H9 (cell line): ENCODE data around the gene PHKG2. TPM values are rescaled to one million over a fixed set of nuclear protein-coding genes. Genes with fewer than 3 reads are reported as not detected.
A peak's percentile ranks its signal among the peaks of the same experiment; 100 is the strongest.

Experiments used
- DNase-seq: peaks from one replicate; pipeline ENCODE4 v3.0.0-alpha.2; 2017
- H2AFZ ChIP-seq: one replicate; pipeline ENCODE4 v1.6.1; 2013; ENCODE audit warnings: mild to moderate bottlenecking, low read length, control low read depth, moderate library complexity
- H2AK5ac ChIP-seq: 2 replicates; pipeline ENCODE4 v1.6.1; 2013; ENCODE audit warnings: low read length, control low read depth, mixed read lengths; ENCODE audit not compliant: insufficient read length
- H2BK120ac ChIP-seq: one replicate; pipeline ENCODE4 v1.6.1; 2013; ENCODE audit warnings: low read depth, mild to moderate bottlenecking, low read length, control low read depth, inconsistent platforms; ENCODE audit not compliant: poor library complexity, severe bottlenecking
- H2BK12ac ChIP-seq: 2 replicates; pipeline ENCODE4 v1.6.1; 2013; ENCODE audit warnings: low read length, control low read depth, mixed read lengths, low read depth; ENCODE audit not compliant: insufficient read length
- H2BK15ac ChIP-seq: 2 replicates; pipeline ENCODE4 v1.6.1; 2013; ENCODE audit warnings: low read depth, low read length, control low read depth
- H2BK20ac ChIP-seq: one replicate; pipeline ENCODE4 v1.6.1; 2013; ENCODE audit warnings: low read depth, mild to moderate bottlenecking, low read length, control low read depth, inconsistent platforms; ENCODE audit not compliant: poor library complexity, severe bottlenecking
- H2BK5ac ChIP-seq: 2 replicates; pipeline ENCODE4 v1.6.1; 2013; ENCODE audit warnings: low read length, control low read depth, mixed read lengths; ENCODE audit not compliant: insufficient read length
- H3K14ac ChIP-seq: 2 replicates; pipeline ENCODE4 v1.6.1; 2013; ENCODE audit warnings: low read length, control low read depth; ENCODE audit not compliant: insufficient read depth
- H3K18ac ChIP-seq: 2 replicates; pipeline ENCODE4 v1.6.1; 2013; ENCODE audit warnings: low read depth, mild to moderate bottlenecking, mixed read lengths, low read length, control low read depth; ENCODE audit not compliant: insufficient read length
- H3K23ac ChIP-seq: 2 replicates; pipeline ENCODE4 v1.6.1; 2013; ENCODE audit warnings: low read length, control low read depth, mixed read lengths, low read depth; ENCODE audit not compliant: insufficient read length
- H3K23me2 ChIP-seq: 2 replicates; pipeline ENCODE4 v1.6.1; 2013; ENCODE audit warnings: low read depth, mild to moderate bottlenecking, mixed read lengths, low read length, control low read depth; ENCODE audit not compliant: insufficient read length, poor library complexity, severe bottlenecking
- H3K27ac ChIP-seq: 2 replicates; pipeline ENCODE4 v1.5.1; 2013; ENCODE audit warnings: low read length, control low read depth, mixed read lengths, low read depth; ENCODE audit not compliant: insufficient read length
- H3K27me3 ChIP-seq: 2 replicates; pipeline ENCODE4 v1.6.1; 2013; ENCODE audit warnings: low read length, control low read depth, inconsistent platforms; ENCODE audit not compliant: insufficient read depth
- H3K4ac ChIP-seq: 2 replicates; pipeline ENCODE4 v1.6.1; 2013; ENCODE audit warnings: low read depth, mild to moderate bottlenecking, control low read depth, inconsistent platforms, low read length, moderate library complexity
- H3K4me1 ChIP-seq: 2 replicates; pipeline ENCODE4 v1.6.1; 2013; ENCODE audit warnings: low read length, control low read depth, inconsistent platforms; ENCODE audit not compliant: insufficient read depth
- H3K4me2 ChIP-seq: 2 replicates; pipeline ENCODE4 v1.6.1; 2013; ENCODE audit warnings: low read length, control low read depth, mixed read lengths; ENCODE audit not compliant: insufficient read length, insufficient read depth
- H3K56ac ChIP-seq: 2 replicates; pipeline ENCODE4 v1.6.1; 2013; ENCODE audit warnings: low read depth, mild to moderate bottlenecking, mixed read lengths, low read length, control low read depth; ENCODE audit not compliant: insufficient read length
- H3K79me1 ChIP-seq: 2 replicates; pipeline ENCODE4 v1.6.1; 2013; ENCODE audit warnings: low read depth, mild to moderate bottlenecking, moderate library complexity, low read length, control low read depth, inconsistent platforms; ENCODE audit not compliant: insufficient read depth, poor library complexity, severe bottlenecking
- H3K79me2 ChIP-seq: 2 replicates; pipeline ENCODE4 v1.6.1; 2013; ENCODE audit warnings: low read length, control low read depth, inconsistent platforms; ENCODE audit not compliant: insufficient read depth
- H3K9ac ChIP-seq: 2 replicates; pipeline ENCODE4 v1.6.1; 2013; ENCODE audit warnings: low read length, control low read depth, mixed read lengths; ENCODE audit not compliant: insufficient read length; ENCODE audit errors: extremely low read depth
- H3K9me3 ChIP-seq: one replicate; pipeline ENCODE4 v1.6.1; 2013; ENCODE audit warnings: low read depth, low read length, inconsistent platforms; ENCODE audit not compliant: control insufficient read depth
- H3T11ph ChIP-seq: one replicate; pipeline ENCODE4 v1.6.1; 2013; ENCODE audit warnings: mild to moderate bottlenecking, low read length, control low read depth, inconsistent platforms
- H4K20me1 ChIP-seq: one replicate; pipeline ENCODE4 v1.6.1; 2013; ENCODE audit not compliant: control insufficient read depth, insufficient read length, insufficient read depth
- H4K5ac ChIP-seq: 2 replicates; pipeline ENCODE4 v1.6.1; 2013; ENCODE audit warnings: low read depth, mild to moderate bottlenecking, mixed read lengths, low read length, control low read depth; ENCODE audit not compliant: insufficient read length
- H4K8ac ChIP-seq: replicated peaks from 2 replicates; pipeline ENCODE4 v1.6.1; 2013; ENCODE audit warnings: low read length, control low read depth, mixed read lengths, low read depth; ENCODE audit not compliant: insufficient read length
- H4K91ac ChIP-seq: 2 replicates; pipeline ENCODE4 v1.6.1; 2013; ENCODE audit warnings: low read depth, mild to moderate bottlenecking, moderate library complexity, mixed read lengths, low read length, control low read depth; ENCODE audit not compliant: insufficient read length
- H3K27ac Mint-ChIP-seq, 3 experiments: 2 replicates in 2 of 3; 3 replicates in 1 of 3; pipeline ENCODE4 v1.8.0; 2020 to 2021; ENCODE audit warnings: mixed read lengths in 3 of 3, mild to moderate bottlenecking in 1 of 3, moderate library complexity in 1 of 3
- H3K27me3 Mint-ChIP-seq: 2 replicates; pipeline ENCODE4 v1.8.0; 2021; ENCODE audit warnings: low read depth, mild to moderate bottlenecking, moderate library complexity, mixed read lengths
- H3K36me3 Mint-ChIP-seq, 3 experiments: 2 replicates in 2 of 3; 3 replicates in 1 of 3; pipeline ENCODE4 v1.8.0; 2020 to 2021; ENCODE audit warnings: low read depth in 3 of 3, mixed read lengths in 3 of 3; ENCODE audit not compliant: insufficient read depth in 1 of 3
- H3K4me1 Mint-ChIP-seq, 2 experiments: 2 replicates each; pipeline ENCODE4 v1.8.0; 2020; ENCODE audit warnings: mixed read lengths in 2 of 2
- H3K4me3 Mint-ChIP-seq, 2 experiments: 2 replicates in 1 of 2; 3 replicates in 1 of 2; pipeline ENCODE4 v1.8.0; 2020 to 2021; ENCODE audit warnings: mild to moderate bottlenecking in 2 of 2, mixed read lengths in 2 of 2, moderate library complexity in 1 of 2
- H3K9me3 Mint-ChIP-seq, 2 experiments: 2 replicates in 1 of 2; 3 replicates in 1 of 2; pipeline ENCODE4 v1.8.0; 2020; ENCODE audit warnings: mild to moderate bottlenecking in 2 of 2, mixed read lengths in 2 of 2, moderate library complexity in 1 of 2
- CTCF ChIP-seq: fragments of 200-600 bp; sonication (generic); conservative IDR thresholded peaks from 3 replicates; pipeline ENCODE4 v1.8.0; 2021; ENCODE audit warnings: antibody characterized with exemption, mild to moderate bottlenecking
- WGBS: extraction: QIAGEN DNeasy Blood & Tissue Kit; methylation state at CpG from one replicate; pipeline ENCODE4 v1.1.7; 2013; ENCODE audit warnings: missing lambda C conversion rate, low lambda C conversion rate, mixed read lengths; ENCODE audit not compliant: insufficient read length; ENCODE audit errors: extremely low coverage; 5-methylcytosine and 5-hydroxymethylcytosine counted together
- total RNA-seq: library from RNA; stranded (reverse); gene quantifications from 2 replicates; pipeline ENCODE4 v1.2.1, GENCODE V29; 2021

Gene PHKG2
- total RNA-seq, 1 experiment from 2014 or later, result 46.6 TPM

- Histone ChIP-seq H2BK20ac (no peak overlapping the region), H2BK5ac (no peak overlapping the region), H3K27ac (no peak overlapping the region), H3T11ph (no peak overlapping the region), H2AK5ac (no peak overlapping the region), H4K91ac (no peak overlapping the region), H3K9ac (no peak overlapping the region), H3K56ac (no peak overlapping the region), H3K23ac (no peak overlapping the region), H2BK12ac (no peak overlapping the region), H3K9me3 (no peaks in the 10 kb centered on the region), H3K14ac (no peak overlapping the region), H3K79me2 (peaks cover 4% of the 10 kb centered on the region; the same call in 1 of the 2 replicates), H2BK15ac (no peak overlapping the region), H2AFZ (no peak overlapping the region), H3K79me1 (peaks cover 2% of the 10 kb centered on the region), H2BK120ac (no peak overlapping the region), H3K27me3 (no peaks in the 10 kb centered on the region), H3K4me2 (no peak overlapping the region), H3K18ac (no peak overlapping the region), H3K4ac (no peak overlapping the region), H4K20me1 (no peaks in the 10 kb centered on the region), H3K23me2 (peaks cover 5% of the 10 kb centered on the region), H3K4me1 (no peaks in the 10 kb centered on the region), H4K8ac (no peak overlapping the region), H4K5ac (no peak overlapping the region)
- TF ChIP-seq CTCF, result no peak
- Mint-ChIP-seq H3K27ac (peak overlapping the region in 1 of 3 experiments; percentile 62; a peak in 1 of 7 replicates), H3K4me1 (peaks cover 7 to 16% of the 10 kb centered on the region in 2 experiments), H3K4me3 (peak overlapping the region; percentile 36 to 97; a peak in 1 of 5 replicates), H3K36me3 (peaks cover 6 to 51% (median 40%) of the 10 kb centered on the region in 3 experiments; a peak in 6 of 7 replicates), H3K27me3 (no peaks in the 10 kb centered on the region), H3K9me3 (peaks cover 0 to 1% of the 10 kb centered on the region in 2 experiments; a peak in 1 of 5 replicates)
- no peak for DNase-seq
- WGBS, result no CpG with 5 or more reads among the region's 20 CpGs
Measured at GRCh38 chr16:30750876-30751465, 2.7 kb downstream of the PHKG2 start.
